Measurements from ENCODE around the gene BCAR1. TPM values are rescaled to one million over a fixed set of nuclear protein-coding genes. Genes with fewer than 3 reads are reported as not detected.

Gene BCAR1
- total and polyA plus RNA-seq, 10 of the 15 experiments (the other 5 are each of a cell fraction or from before 2014, with no cell fraction given), result 0.13 to 14.1 (median 2.8) TPM; not detected in 1

GRCh38 chr16:75262104-75262799 is 10.8 kb upstream of the BCAR1 start (continued):
- no peak for TF ChIP-seq ZNF592 (IDR thresholded peaks at IDR 0.05)

GRCh38 chr16:75261590-75262078 is 10.2 kb upstream of the BCAR1 start:
- in situ Hi-C loops (cut with MboI) (no loop called here), intact Hi-C loops (cut with micrococcal nuclease; ENCODE audit: unreplicated experiment) (no loop called here)
- Histone ChIP-seq H3K9ac (ENCODE audit: control insufficient read depth, insufficient read depth, low read length) (no peak overlapping the region), H3K4me1 (ENCODE audit: control insufficient read depth, insufficient read depth, low read length) (peaks cover 14% of the 10 kb centered on the region), H3K27ac (ENCODE audit: control insufficient read depth, insufficient read depth) (no peak overlapping the region), H2AFZ (ENCODE audit: control insufficient read depth, low read depth, low read length) (no peak overlapping the region), H3K4me3 (no peak overlapping the region), H3K9me3 (replicated peaks; ENCODE audit: control insufficient read depth, insufficient read depth, low read length) (no peaks in the 10 kb centered on the region), H3K36me3 (ENCODE audit: control insufficient read depth in 2 of 2, insufficient read depth in 2 of 2, low read length in 1 of 2) (no peaks in the 10 kb centered on the region), H3K27me3 (replicated peaks in 1 of 2; ENCODE audit: control insufficient read depth in 2 of 2, insufficient read depth in 2 of 2, low read length in 1 of 2) (no peaks in the 10 kb centered on the region; a peak in 1 of 4 replicates), H4K20me1 (ENCODE audit: control insufficient read depth, insufficient read depth) (no peaks in the 10 kb centered on the region), H3K4me2 (ENCODE audit: control insufficient read depth, insufficient read depth) (no peak overlapping the region), H3K79me2 (ENCODE audit: control insufficient read depth, insufficient read depth, low read length) (peaks cover 9% of the 10 kb centered on the region)
- WGBS (ENCODE audit: insufficient coverage, insufficient replicate concordance, low lambda C conversion rate, missing lambda C conversion rate), result 51% methylated on average over 3 of the region's 3 CpGs
- ATAC-seq (no peak), DNase-seq (ENCODE audit: low read depth, low spot score) (no peak), FAIRE-seq (no peak)
- ChIA-PET CTCF (no interaction called here), SMC1A (ENCODE audit: uncharacterized antibody, unreplicated experiment) (no interaction called here), RAD21 (ENCODE audit: unreplicated experiment) (no interaction called here), POLR2A (no interaction called here)
- no TSS peak for BruUV-seq (replicated peaks)
- TF ChIP-seq CREM (IDR thresholded peaks at IDR 0.05; ENCODE audit: low read depth), result no peak
- TF ChIP-seq PAX8 (IDR thresholded peaks at IDR 0.05), result no peak
- no peak for TF ChIP-seq NFYA (IDR thresholded peaks at IDR 0.05; ENCODE audit: borderline replicate concordance, low read depth, low read length)
- TF ChIP-seq ZBTB33 (IDR thresholded peaks at IDR 0.05), result no peak
- no peak for TF ChIP-seq ESRRA (IDR thresholded peaks at IDR 0.05; ENCODE audit: low read length)
- TF ChIP-seq YBX1 (IDR thresholded peaks at IDR 0.05), result no peak
- no peak for TF ChIP-seq SUZ12 (IDR thresholded peaks at IDR 0.05; ENCODE audit: unreplicated experiment)
- no peak for TF ChIP-seq BCL11A (IDR thresholded peaks at IDR 0.05; ENCODE audit: low read depth, low read length)
- no peak for TF ChIP-seq ATF7 (IDR thresholded peaks at IDR 0.05; ENCODE audit: low read depth)
- TF ChIP-seq MEF2A (IDR thresholded peaks at IDR 0.05; ENCODE audit: insufficient read depth, low read depth, low read length), result no peak
- no peak for TF ChIP-seq E2F8 (IDR thresholded peaks at IDR 0.05; ENCODE audit: low read depth, partially characterized antibody)
- no peak for TF ChIP-seq ZZZ3 (IDR thresholded peaks at IDR 0.05; ENCODE audit: control insufficient read depth, insufficient read length, low read depth)
